Mesothelial cell of epicardium (in vitro differentiated cells): ENCODE data around the gene STK32B. TPM values are rescaled to one million over a fixed set of nuclear protein-coding genes. Genes with fewer than 3 reads are reported as not detected.

Experiments used
- DNase-seq, 2 experiments: peaks; one replicate each; pipeline ENCODE4 v3.0.0; 2021; ENCODE audit warnings: low spot score in 2 of 2; ENCODE audit not compliant: unreplicated experiment in 2 of 2
- H3K27ac Mint-ChIP-seq: 2 replicates; pipeline ENCODE4 v1.8.0; 2021; ENCODE audit warnings: mixed read lengths
- H3K27me3 Mint-ChIP-seq: 2 replicates; pipeline ENCODE4 v1.8.0; 2021; ENCODE audit warnings: low read depth, mixed read lengths
- H3K36me3 Mint-ChIP-seq: 2 replicates; pipeline ENCODE4 v1.8.0; 2021; ENCODE audit warnings: mixed read lengths
- H3K4me1 Mint-ChIP-seq: 2 replicates; pipeline ENCODE4 v1.8.0; 2021; ENCODE audit warnings: mixed read lengths
- H3K4me3 Mint-ChIP-seq: 2 replicates; pipeline ENCODE4 v1.8.0; 2021; ENCODE audit warnings: mild to moderate bottlenecking, moderate library complexity, mixed read lengths
- H3K9me3 Mint-ChIP-seq: 2 replicates; pipeline ENCODE4 v1.8.0; 2021; ENCODE audit warnings: mixed read lengths
- total RNA-seq: library from RNA; stranded (reverse); gene quantifications from 3 replicates; pipeline ENCODE4 v1.2.1, GENCODE V29; 2021
- TF ChIP-seq, protein P1 (sequence below): fragments of 200-600 bp; sonication (generic); IDR thresholded peaks from one replicate; pipeline ENCODE4 v1.5.0; 2021; ENCODE audit warnings: antibody characterized with exemption; ENCODE audit not compliant: unreplicated experiment

The STK32B gene
- total RNA-seq, 1 donor from 2014 or later: 0.96 TPM

DNA sequence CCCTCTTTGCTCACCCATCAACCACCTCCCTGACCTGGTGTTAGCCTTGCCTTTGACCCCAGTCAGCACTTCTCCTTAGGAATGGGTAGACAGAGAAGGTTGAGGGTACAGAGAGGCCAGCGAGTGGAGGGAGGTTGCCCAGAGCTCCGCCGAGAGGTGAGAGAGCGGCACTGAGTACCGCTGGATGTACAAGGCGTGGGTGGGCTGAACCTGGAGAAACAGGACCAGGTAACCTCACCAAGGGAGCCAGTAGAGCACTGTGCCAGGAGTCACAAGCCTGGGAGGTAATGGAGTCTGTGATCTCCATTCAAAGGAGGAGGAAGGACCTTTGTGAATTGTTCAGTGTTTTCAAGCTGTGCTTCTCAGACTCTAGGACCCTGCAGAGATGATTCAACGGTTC is 400.9 kb downstream of the STK32B start:
- no peaks in the 10 kb centered on the region for H3K36me3 Mint-ChIP-seq
- TF ChIP-seq, protein P1, sequence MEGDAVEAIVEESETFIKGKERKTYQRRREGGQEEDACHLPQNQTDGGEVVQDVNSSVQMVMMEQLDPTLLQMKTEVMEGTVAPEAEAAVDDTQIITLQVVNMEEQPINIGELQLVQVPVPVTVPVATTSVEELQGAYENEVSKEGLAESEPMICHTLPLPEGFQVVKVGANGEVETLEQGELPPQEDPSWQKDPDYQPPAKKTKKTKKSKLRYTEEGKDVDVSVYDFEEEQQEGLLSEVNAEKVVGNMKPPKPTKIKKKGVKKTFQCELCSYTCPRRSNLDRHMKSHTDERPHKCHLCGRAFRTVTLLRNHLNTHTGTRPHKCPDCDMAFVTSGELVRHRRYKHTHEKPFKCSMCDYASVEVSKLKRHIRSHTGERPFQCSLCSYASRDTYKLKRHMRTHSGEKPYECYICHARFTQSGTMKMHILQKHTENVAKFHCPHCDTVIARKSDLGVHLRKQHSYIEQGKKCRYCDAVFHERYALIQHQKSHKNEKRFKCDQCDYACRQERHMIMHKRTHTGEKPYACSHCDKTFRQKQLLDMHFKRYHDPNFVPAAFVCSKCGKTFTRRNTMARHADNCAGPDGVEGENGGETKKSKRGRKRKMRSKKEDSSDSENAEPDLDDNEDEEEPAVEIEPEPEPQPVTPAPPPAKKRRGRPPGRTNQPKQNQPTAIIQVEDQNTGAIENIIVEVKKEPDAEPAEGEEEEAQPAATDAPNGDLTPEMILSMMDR: no peak
- peaks cover 26% of the 10 kb centered on the region for H3K27me3 Mint-ChIP-seq
- H3K4me1 Mint-ChIP-seq: no peaks in the 10 kb centered on the region
- no peaks in the 10 kb centered on the region for H3K9me3 Mint-ChIP-seq
- H3K27ac Mint-ChIP-seq: no peak overlapping the region
- DNase-seq: no peak
- no peak overlapping the region for H3K4me3 Mint-ChIP-seq

DNA sequence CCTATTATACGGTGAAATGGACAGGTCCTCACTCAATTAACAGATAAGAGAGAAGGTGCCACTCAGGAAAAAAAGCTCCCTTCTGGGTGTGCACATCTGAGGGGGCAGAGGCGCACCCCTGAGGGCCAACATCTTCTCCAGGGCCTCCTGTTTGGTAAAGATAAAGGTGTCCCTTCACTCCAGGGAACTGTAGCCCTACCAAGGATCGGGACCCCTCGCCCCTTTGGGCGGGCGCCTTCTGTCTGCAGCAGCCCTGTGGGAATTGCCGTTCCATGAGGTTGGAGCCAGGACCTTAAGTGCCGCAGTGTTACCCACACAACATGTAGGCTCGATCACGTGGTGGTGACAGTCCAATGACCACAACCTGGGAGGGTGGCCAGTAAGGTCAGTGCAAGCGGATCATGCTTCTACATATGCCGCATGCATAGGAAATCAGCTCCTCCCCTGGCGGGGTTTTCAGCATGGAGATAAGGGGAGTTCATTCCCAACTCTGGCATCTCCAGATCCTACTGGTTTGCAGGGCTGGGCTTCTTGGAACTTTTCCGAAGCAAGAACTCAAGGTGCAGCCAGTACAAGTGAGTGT is 403.8 kb downstream of the STK32B start:
- peaks cover 26% of the 10 kb centered on the region for H3K27me3 Mint-ChIP-seq
- DNase-seq: no peak
- no peak overlapping the region for H3K27ac Mint-ChIP-seq
- no peaks in the 10 kb centered on the region for H3K9me3 Mint-ChIP-seq
- no peaks in the 10 kb centered on the region for H3K4me1 Mint-ChIP-seq
- H3K36me3 Mint-ChIP-seq: no peaks in the 10 kb centered on the region
- H3K4me3 Mint-ChIP-seq: no peak overlapping the region
- TF ChIP-seq, protein P1: no peak

DNA sequence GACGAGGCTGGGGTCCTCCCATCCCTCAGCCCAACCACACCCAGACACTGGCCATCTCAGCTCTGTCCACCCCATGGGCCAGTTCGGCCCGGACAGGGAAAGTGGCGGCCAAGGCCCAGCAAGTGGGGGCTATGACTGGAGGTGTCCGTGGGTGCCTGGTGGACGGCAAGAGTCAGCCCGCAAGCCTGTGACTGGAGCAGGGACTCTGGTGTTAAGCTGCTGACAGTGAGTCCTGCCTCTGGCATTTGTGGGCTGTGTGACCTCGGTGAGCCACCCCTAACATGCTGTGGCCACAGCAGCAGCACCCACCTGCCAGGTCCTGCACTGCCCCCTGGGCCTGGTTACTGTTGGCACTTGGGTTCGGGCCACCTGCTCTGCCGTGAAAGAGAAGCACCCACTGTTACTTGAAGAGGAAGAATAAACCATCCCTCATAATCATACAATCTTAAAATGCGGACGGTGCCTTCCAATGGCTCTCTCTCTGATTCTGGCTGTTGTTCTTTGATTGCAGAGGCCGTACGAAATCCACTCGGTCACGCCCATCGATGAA is 405.1 kb downstream of the STK32B start:
- Mint-ChIP-seq H3K27me3 (peaks cover 26% of the 10 kb centered on the region), H3K9me3 (no peaks in the 10 kb centered on the region), H3K4me3 (no peak overlapping the region), H3K4me1 (no peaks in the 10 kb centered on the region), H3K27ac (no peak overlapping the region), H3K36me3 (no peaks in the 10 kb centered on the region)
- TF ChIP-seq, protein P1: no peak
- DNase-seq: no peak

DNA sequence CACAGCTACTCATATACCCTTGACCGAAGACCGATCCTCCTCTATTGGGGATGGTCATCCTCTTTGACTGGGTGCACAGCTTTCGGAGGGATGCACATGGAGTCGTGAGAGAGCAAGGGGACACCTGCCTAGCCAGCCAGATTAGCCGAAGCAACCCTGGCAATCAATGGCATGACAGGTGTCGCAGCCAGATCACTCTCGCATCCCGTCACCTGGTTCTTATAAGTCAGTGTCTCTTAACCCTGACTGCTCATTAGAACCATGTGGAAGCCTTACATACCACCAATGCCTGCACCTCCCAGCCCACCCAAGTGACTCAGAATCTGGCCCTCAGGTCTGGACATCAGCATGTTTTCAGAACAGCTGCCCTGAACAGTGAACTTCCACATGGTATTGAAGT is 407.4 kb downstream of the STK32B start:
- no peak overlapping the region for H3K27ac Mint-ChIP-seq
- H3K9me3 Mint-ChIP-seq: no peaks in the 10 kb centered on the region
- H3K4me3 Mint-ChIP-seq: no peak overlapping the region
- H3K27me3 Mint-ChIP-seq: peaks cover 17% of the 10 kb centered on the region
- TF ChIP-seq, protein P1: no peak
- no peaks in the 10 kb centered on the region for H3K4me1 Mint-ChIP-seq
- no peak for DNase-seq
- no peaks in the 10 kb centered on the region for H3K36me3 Mint-ChIP-seq

DNA sequence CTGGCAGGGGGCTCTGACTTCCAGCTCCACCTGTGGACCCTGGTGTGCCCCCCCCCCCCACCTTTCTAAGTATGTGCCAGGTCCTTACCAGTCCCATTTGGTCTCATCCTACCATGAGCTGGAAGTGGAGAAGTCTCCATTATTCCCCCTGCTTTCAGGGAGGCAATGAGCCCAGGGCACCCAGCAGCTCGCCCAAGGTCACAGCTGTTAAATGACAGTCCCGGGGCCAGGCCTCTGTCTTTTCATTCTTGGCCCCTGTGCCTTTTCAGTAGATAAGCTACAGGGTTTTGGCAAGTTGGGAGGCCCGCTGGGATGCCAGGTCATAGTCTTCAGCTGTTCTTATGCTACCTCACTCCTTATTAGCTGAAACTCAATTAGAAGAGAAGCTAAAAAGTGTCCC is 408.0 kb downstream of the STK32B start:
- H3K36me3 Mint-ChIP-seq: no peaks in the 10 kb centered on the region
- H3K9me3 Mint-ChIP-seq: no peaks in the 10 kb centered on the region
- TF ChIP-seq, protein P1: no peak
- DNase-seq: no peak
- H3K4me3 Mint-ChIP-seq: no peak overlapping the region
- H3K27ac Mint-ChIP-seq: no peak overlapping the region
- H3K27me3 Mint-ChIP-seq: peaks cover 11% of the 10 kb centered on the region
- no peaks in the 10 kb centered on the region for H3K4me1 Mint-ChIP-seq
